T-helper 22 cell (primary cell): ENCODE measurements around the gene PHF2.

ENCODE experiments used
- DNase-seq: peaks from one replicate; pipeline ENCODE4 v3.0.0-alpha.2; 2020; ENCODE audit warnings: low read depth

The PHF2 gene

GRCh38 chr9:93568169-93568568, 8.2 kb upstream of the PHF2 start:
- DNase-seq: no peak

- DNase-seq: no peak
These were observed 6.7 kb upstream of the PHF2 start for GRCh38 chr9:93569621-93570174.

- DNase-seq: no peak
These were observed 4.2 kb upstream of the PHF2 start for GRCh38 chr9:93572221-93572620.

GRCh38 chr9:93572636-93573515, 3.5 kb upstream of the PHF2 start:
- DNase-seq: no peak

- no peak for DNase-seq
These were observed 2.9 kb upstream of the PHF2 start for GRCh38 chr9:93573516-93573828.

GRCh38 chr9:93574091-93574899, 2.1 kb upstream of the PHF2 start:
- DNase-seq: no peak

- no peak for DNase-seq
These were observed 1.2 kb upstream of the PHF2 start for GRCh38 chr9:93574900-93575795.

- DNase-seq: peak; percentile 31
These were observed 557 bp upstream of the PHF2 start for GRCh38 chr9:93575796-93576257.

- DNase-seq: no peak
These were observed 942 bp downstream of the PHF2 start for GRCh38 chr9:93577078-93577974.

- no peak for DNase-seq
These were observed 1.7 kb downstream of the PHF2 start for GRCh38 chr9:93577975-93578682.

GRCh38 chr9:93578844-93579243, 2.5 kb downstream of the PHF2 start:
- no peak for DNase-seq

- no peak for DNase-seq
These were observed 3.5 kb downstream of the PHF2 start for GRCh38 chr9:93579711-93580516.

- DNase-seq: no peak
These were observed 4.4 kb downstream of the PHF2 start for GRCh38 chr9:93580654-93581380.

GRCh38 chr9:93582115-93582514, 5.7 kb downstream of the PHF2 start:
- DNase-seq: no peak

- DNase-seq: no peak
These were observed 6.2 kb downstream of the PHF2 start for GRCh38 chr9:93582550-93582949.

- no peak for DNase-seq
These were observed 8.9 kb downstream of the PHF2 start for GRCh38 chr9:93585259-93585658.

- DNase-seq: no peak
These were observed 9.3 kb downstream of the PHF2 start for GRCh38 chr9:93585695-93586094.

- DNase-seq: no peak
These were observed 10.1 kb downstream of the PHF2 start for GRCh38 chr9:93586290-93587057.
